ENCODE results near the gene MSANTD1.

- TF ChIP-seq CTCF (IDR thresholded peaks at IDR 0.05; ENCODE audit: low read length): no peak
- TF ChIP-seq EZH2 (IDR thresholded peaks at IDR 0.05; ENCODE audit: borderline replicate concordance, low read length): no peak
These were observed 39.7 kb downstream of the MSANTD1 start for GRCh38 chr4:3288571-3289094.
